ENCODE measurements around the gene RCN2. TPM values are rescaled to one million over a fixed set of nuclear protein-coding genes. Genes with fewer than 3 reads are reported as not detected.

The RCN2 gene
- total and polyA plus RNA-seq, 2 of the 13 experiments (the other 11 are each of a cell fraction or from before 2014, with no cell fraction given): 84.4 to 89.0 TPM

DNA sequence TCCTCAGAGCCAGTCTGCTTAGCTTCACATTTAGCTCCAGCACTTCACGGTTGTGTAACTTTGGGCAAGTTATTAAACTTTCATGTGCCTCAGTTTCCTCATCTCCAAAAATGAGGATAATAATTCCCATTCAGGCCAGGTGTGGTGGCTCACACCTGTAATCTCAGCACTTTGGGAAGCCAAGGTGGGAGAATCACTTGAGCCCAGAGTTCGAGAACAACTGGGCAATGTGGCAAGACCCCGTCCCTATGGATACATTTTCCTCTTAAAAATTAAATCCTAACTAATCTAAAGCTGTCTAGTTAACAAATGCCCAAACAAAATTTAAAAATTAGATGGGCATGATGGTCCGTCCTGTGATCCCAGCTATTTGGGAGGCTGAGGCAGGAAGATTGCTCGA is 7.2 kb downstream of the RCN2 start (continued):
- TF ChIP-seq SRSF1 (optimal IDR thresholded peaks at IDR 0.05; ENCODE audit: low read depth, low read length) (no peak), ZNF383 (CRISPR knock-in tag; IDR thresholded peaks at IDR 0.05; ENCODE audit: borderline replicate concordance) (no peak), ZFYVE20 (CRISPR knock-in tag; IDR thresholded peaks at IDR 0.05; ENCODE audit: borderline replicate concordance, low read depth) (no peak), ZNF615 (CRISPR knock-in tag; IDR thresholded peaks at IDR 0.05; ENCODE audit: borderline replicate concordance) (no peak), ZBTB3 (CRISPR knock-in tag; IDR thresholded peaks at IDR 0.05; ENCODE audit: borderline replicate concordance, low read depth) (no peak)
- TF ChIP-seq, protein P1, sequence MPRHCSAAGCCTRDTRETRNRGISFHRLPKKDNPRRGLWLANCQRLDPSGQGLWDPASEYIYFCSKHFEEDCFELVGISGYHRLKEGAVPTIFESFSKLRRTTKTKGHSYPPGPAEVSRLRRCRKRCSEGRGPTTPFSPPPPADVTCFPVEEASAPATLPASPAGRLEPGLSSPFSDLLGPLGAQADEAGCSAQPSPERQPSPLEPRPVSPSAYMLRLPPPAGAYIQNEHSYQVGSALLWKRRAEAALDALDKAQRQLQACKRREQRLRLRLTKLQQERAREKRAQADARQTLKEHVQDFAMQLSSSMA (CRISPR knock-in tag; IDR thresholded peaks at IDR 0.05): no peak
- TF ChIP-seq, protein P2, sequence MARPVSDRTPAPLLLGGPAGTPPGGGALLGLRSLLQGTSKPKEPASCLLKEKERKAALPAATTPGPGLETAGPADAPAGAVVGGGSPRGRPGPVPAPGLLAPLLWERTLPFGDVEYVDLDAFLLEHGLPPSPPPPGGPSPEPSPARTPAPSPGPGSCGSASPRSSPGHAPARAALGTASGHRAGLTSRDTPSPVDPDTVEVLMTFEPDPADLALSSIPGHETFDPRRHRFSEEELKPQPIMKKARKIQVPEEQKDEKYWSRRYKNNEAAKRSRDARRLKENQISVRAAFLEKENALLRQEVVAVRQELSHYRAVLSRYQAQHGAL (CRISPR knock-in tag; IDR thresholded peaks at IDR 0.05; ENCODE audit: not compliant biosample characterization): no peak

DNA sequence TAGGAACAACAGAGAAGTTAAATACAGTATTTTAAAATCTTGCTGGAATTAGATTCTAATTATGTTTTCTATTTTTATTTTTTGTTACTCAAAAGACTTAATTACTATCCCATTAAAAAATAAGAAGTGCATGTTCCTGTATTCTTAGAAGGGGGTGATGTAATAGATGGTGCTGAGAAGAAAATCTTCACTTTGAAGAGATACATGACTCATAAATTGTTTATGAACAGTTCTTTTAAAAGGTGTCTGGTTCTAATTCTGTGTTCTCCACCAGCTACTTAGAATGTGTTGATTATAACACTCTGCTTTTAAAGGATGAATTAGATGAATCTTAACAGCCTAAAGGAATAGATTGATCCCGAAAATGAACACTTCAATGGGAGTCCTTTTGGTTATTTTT is 8.2 kb downstream of the RCN2 start:
- no peak for ATAC-seq
- intact Hi-C loops (cut with micrococcal nuclease; ENCODE audit: unreplicated experiment): loop anchor here (5.0 kb wide), 1 partner anchor 52 kb away; no protein-coding TSS in a partner anchor
- no TSS peak for BruUV-seq (replicated peaks)

More for the DNA sequence above, 8.2 kb downstream of the RCN2 start:
- Histone ChIP-seq H2AFZ (ENCODE audit: low read length) (no peak overlapping the region), H3K4me3 (replicated peaks in 1 of 3; ENCODE audit: insufficient read depth in 1 of 3, low read depth in 2 of 3, low read length in 3 of 3) (no peak overlapping the region), H3K36me3 (replicated peaks in 1 of 2; ENCODE audit: control insufficient read depth in 1 of 2, insufficient read depth in 2 of 2, low read length in 2 of 2) (peaks cover 2 to 23% of the 10 kb centered on the region in 2 experiments; a peak in 3 of 5 replicates), H3K27ac (ENCODE audit: extremely low read length, insufficient read depth, low read length) (no peak overlapping the region), H3K79me2 (ENCODE audit: insufficient read depth, low read length) (no peaks in the 10 kb centered on the region), H3K9me3 (ENCODE audit: low read length) (no peaks in the 10 kb centered on the region), H4K20me1 (ENCODE audit: insufficient read depth, low read length) (no peaks in the 10 kb centered on the region), H3K4me1 (ENCODE audit: insufficient read depth, low read length) (peaks cover 31% of the 10 kb centered on the region), H3K27me3 (ENCODE audit: control insufficient read depth in 1 of 2, insufficient read depth in 2 of 2, low read length in 2 of 2) (no peaks in the 10 kb centered on the region), H3K4me2 (ENCODE audit: low read depth, low read length) (no peak overlapping the region), H3K9ac (ENCODE audit: insufficient read depth, low read depth, low read length) (no peak overlapping the region)
- in situ Hi-C loops (cut with HindIII; ENCODE audit: extremely low pct_ligation_motif_present, low pct_unique_long_range_greater_than_20kb): no loop called here
- 0% methylated on average over 1 of the region's 1 CpG for WGBS (ENCODE audit: low lambda C conversion rate)
- TF ChIP-seq PPARG (CRISPR knock-in tag; conservative IDR thresholded peaks at IDR 0.05) (no peak), ZNF775 (CRISPR knock-in tag; IDR thresholded peaks at IDR 0.05; ENCODE audit: borderline replicate concordance) (no peak)
- FAIRE-seq: no peak
- DNase-seq (ENCODE audit: low spot score): no peak
- ChIA-PET CTCF (ENCODE audit: low intra/inter-chr PET ratio, low total read pairs) (no interaction called here), POLR2A (no interaction called here)
